SK-N-DZ (cell line): ENCODE data around the gene GALC.

ENCODE experiments used
- DNase-seq: peaks from one replicate; pipeline ENCODE4 v3.0.0-alpha.2; 2015; ENCODE audit warnings: low spot score
- small RNA-seq, 2 experiments: library from RNA; depleted of rRNA; stranded (forward); fragments of <200 nt; gene quantifications; one replicate each; pipeline ENCODE3, GENCODE V24; 2014

The GALC gene

DNA sequence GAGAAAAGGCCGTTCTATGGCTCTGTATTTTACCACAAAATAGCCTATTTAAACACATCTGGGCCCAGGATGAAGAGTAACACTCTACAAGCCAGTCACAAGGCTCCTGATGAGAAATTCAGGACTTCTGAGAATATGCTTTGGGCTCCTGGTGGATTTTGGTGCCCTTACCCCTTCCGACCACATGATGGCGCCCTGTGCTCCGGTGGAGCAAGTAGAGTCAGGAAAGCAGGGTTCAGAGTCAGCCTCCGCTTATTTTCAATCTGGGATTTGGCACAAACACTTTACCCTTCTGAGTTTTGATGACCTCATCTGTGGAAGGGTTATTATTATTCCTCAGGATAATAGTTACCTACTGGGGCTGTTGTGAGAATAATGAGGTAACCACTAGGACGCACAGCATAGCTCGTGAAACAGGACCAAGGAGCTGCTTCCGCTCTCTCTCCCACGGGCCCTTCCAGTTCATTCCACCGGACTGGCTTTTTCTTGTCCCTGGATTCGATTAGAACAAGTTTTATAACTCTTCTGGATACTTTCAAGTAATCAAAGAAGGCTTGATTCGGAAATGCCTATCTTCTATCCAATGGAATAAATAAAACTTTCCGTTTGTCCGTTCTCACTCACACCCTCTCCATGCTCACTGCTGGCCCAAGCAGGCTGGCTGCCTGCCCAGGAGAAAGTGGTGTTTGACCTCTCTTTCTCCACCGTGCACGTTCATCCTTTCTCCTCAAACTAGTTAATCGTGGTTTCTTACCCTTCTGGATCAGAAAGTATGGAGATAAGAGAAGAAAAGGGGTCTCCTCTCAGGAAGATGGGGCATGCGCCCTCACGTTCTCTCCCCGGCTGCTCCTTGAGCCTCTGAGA, 104.6 kb downstream of the GALC start:
- no peak for DNase-seq

DNA sequence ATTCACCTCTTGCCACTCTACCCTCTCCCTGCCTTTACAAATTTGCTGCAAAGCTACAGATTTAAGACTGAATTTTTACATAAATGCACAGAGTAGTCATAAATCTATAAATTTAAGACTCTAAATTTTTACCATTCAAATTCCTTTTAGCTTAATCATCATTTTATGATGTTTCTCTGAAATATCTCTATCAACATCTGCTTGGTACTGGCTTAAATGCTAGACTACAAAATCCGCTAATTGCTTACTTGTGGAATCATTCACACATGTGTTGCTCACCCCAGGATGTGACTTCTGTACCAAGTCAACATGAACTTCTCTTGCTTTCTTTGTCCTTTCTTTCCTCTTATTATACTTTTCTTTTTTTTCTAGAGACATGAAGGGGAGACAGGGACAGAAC, 109.2 kb downstream of the GALC start:
- DNase-seq, result no peak

Small RNA genes lying within 50 kb of the gene (small RNA-seq; reads per million reads assigned to genes)
- 0 reads per million in 2 experiments for gene RNU6-835P
